ENCODE results near the gene ZC2HC1B.

Gene ZC2HC1B

DNA sequence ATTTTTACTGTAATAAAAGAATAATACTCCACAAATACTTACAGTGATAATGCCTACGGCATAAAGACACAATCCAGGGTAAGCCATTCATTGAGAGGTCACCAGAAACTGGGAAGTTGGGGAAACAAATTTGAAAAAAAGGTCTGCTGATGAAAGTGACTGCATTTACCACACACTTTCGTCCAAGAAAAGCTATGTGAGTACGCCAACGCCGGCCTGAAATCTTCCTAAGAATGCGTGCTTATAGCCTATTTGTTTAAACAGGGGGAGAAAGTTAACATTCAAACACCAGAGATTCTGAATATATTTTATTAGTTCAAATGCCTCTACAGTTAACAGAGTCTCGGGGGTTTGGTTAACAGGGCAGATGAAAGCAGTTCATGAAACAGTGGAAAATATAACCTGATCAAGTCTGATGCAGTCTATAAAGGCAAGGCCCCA lies 21.8 kb upstream of the ZC2HC1B start:
- H3K36me3 ChIP-seq (ENCODE audit: control insufficient read depth, low read length), result peaks cover 41% of the 10 kb centered on the region
- H3K4me3 ChIP-seq (ENCODE audit: low read length), result peak overlapping the region; percentile 97
- peaks cover 14% of the 10 kb centered on the region for H3K4me1 ChIP-seq (ENCODE audit: control insufficient read depth, low read length)
- H4K20me1 ChIP-seq (ENCODE audit: control insufficient read depth, insufficient read depth, low read depth, low read length), result no peaks in the 10 kb centered on the region
- peaks cover 44% of the 10 kb centered on the region for H3K79me2 ChIP-seq (ENCODE audit: control insufficient read depth, low read length)
- H3K27ac ChIP-seq (ENCODE audit: low read depth, low read length), result peak overlapping the region; percentile 58
- TF ChIP-seq EZH2phosphoT487 (IDR thresholded peaks at IDR 0.05; ENCODE audit: borderline replicate concordance, low read length) (no peak), CTCF (IDR thresholded peaks at IDR 0.05; ENCODE audit: low read depth, low read length, poor library complexity, severe bottlenecking) (no peak)
- peak overlapping the region; percentile 76 for H3K4me2 ChIP-seq (ENCODE audit: low read length)
- no peaks in the 10 kb centered on the region for H3F3A ChIP-seq (ENCODE audit: control insufficient read depth, insufficient read depth)
- no peaks in the 10 kb centered on the region for H3K9me2 ChIP-seq (replicated peaks; ENCODE audit: control insufficient read depth, low read length)
- H3K9me3 ChIP-seq (ENCODE audit: control insufficient read depth, insufficient read depth, low read length), result no peaks in the 10 kb centered on the region
- no peaks in the 10 kb centered on the region for H3K27me3 ChIP-seq (ENCODE audit: control insufficient read depth, low read length)

GRCh38 chr6:143842902-143843676 lies 21.2 kb upstream of the ZC2HC1B start, which contains the start of gene LTV1:
LTV1 (plus strand) TSS chr6:143843338; CDS start chr6:143843478, 140 bp downstream.
- H3K4me3 ChIP-seq (ENCODE audit: low read length), result peak within 1 kb of the TSS; percentile 97
- H4K20me1 ChIP-seq (ENCODE audit: control insufficient read depth, insufficient read depth, low read depth, low read length), result no peaks in the 10 kb centered on the region
- H3K9me2 ChIP-seq (replicated peaks; ENCODE audit: control insufficient read depth, low read length), result no peaks in the 10 kb centered on the region
- H3K36me3 ChIP-seq (ENCODE audit: control insufficient read depth, low read length), result peaks cover 47% of the 10 kb centered on the region
- peaks cover 14% of the 10 kb centered on the region for H3K4me1 ChIP-seq (ENCODE audit: control insufficient read depth, low read length)
- peaks cover 50% of the 10 kb centered on the region for H3K79me2 ChIP-seq (ENCODE audit: control insufficient read depth, low read length)
- no peaks in the 10 kb centered on the region for H3F3A ChIP-seq (ENCODE audit: control insufficient read depth, insufficient read depth)
- H3K9me3 ChIP-seq (ENCODE audit: control insufficient read depth, insufficient read depth, low read length), result no peaks in the 10 kb centered on the region
- TF ChIP-seq CTCF (IDR thresholded peaks at IDR 0.05; ENCODE audit: low read depth, low read length, poor library complexity, severe bottlenecking) (no peak), EZH2phosphoT487 (IDR thresholded peaks at IDR 0.05; ENCODE audit: borderline replicate concordance, low read length) (no peak)
- H3K4me2 ChIP-seq (ENCODE audit: low read length), result peak within 1 kb of the TSS; percentile 76
- peak within 1 kb of the TSS; percentile 58 for H3K27ac ChIP-seq (ENCODE audit: low read depth, low read length)
- no peaks in the 10 kb centered on the region for H3K27me3 ChIP-seq (ENCODE audit: control insufficient read depth, low read length)

- Histone ChIP-seq H3F3A (ENCODE audit: control insufficient read depth, insufficient read depth) (no peaks in the 10 kb centered on the region), H3K79me2 (ENCODE audit: control insufficient read depth, low read length) (peaks cover 55% of the 10 kb centered on the region), H3K4me3 (ENCODE audit: low read length) (peak overlapping the region; percentile 97), H3K4me1 (ENCODE audit: control insufficient read depth, low read length) (peaks cover 14% of the 10 kb centered on the region), H3K9me3 (ENCODE audit: control insufficient read depth, insufficient read depth, low read length) (no peaks in the 10 kb centered on the region), H3K36me3 (ENCODE audit: control insufficient read depth, low read length) (peaks cover 53% of the 10 kb centered on the region), H4K20me1 (ENCODE audit: control insufficient read depth, insufficient read depth, low read depth, low read length) (no peaks in the 10 kb centered on the region), H3K4me2 (ENCODE audit: low read length) (peak overlapping the region; percentile 76), H3K9me2 (replicated peaks; ENCODE audit: control insufficient read depth, low read length) (no peaks in the 10 kb centered on the region), H3K27ac (ENCODE audit: low read depth, low read length) (peak overlapping the region; percentile 58), H3K27me3 (ENCODE audit: control insufficient read depth, low read length) (no peaks in the 10 kb centered on the region)
- TF ChIP-seq CTCF (IDR thresholded peaks at IDR 0.05; ENCODE audit: low read depth, low read length, poor library complexity, severe bottlenecking) (no peak), EZH2phosphoT487 (IDR thresholded peaks at IDR 0.05; ENCODE audit: borderline replicate concordance, low read length) (no peak)
These were observed 20.6 kb upstream of the ZC2HC1B start for GRCh38 chr6:143843677-143843999.

Data from DOHH2 (cell line).